Stimulated activated CD4-positive, alpha-beta T cell treated with anti-CD3 and anti-CD28 coated beads, Interleukin-15, amount 100 ng/mL, for 1 hour (primary cell): ENCODE data around the gene LINGO1.

ENCODE experiments used
- DNase-seq, 2 donors: peaks; one replicate each; pipeline ENCODE4 v3.0.0-alpha.2; 2020; ENCODE audit warnings: low read depth in 1 of 2, low spot score in 1 of 2

Gene LINGO1

GRCh38 chr15:77572186-77572585 is 60.5 kb downstream of the LINGO1 start:
- DNase-seq, result no peak

- DNase-seq, result no peak
These were observed 61.0 kb downstream of the LINGO1 start for GRCh38 chr15:77571741-77572140.

GRCh38 chr15:77571181-77571580 is 61.5 kb downstream of the LINGO1 start:
- no peak for DNase-seq

GRCh38 chr15:77569729-77570125 is 63.0 kb downstream of the LINGO1 start:
- DNase-seq, result no peak

DNA sequence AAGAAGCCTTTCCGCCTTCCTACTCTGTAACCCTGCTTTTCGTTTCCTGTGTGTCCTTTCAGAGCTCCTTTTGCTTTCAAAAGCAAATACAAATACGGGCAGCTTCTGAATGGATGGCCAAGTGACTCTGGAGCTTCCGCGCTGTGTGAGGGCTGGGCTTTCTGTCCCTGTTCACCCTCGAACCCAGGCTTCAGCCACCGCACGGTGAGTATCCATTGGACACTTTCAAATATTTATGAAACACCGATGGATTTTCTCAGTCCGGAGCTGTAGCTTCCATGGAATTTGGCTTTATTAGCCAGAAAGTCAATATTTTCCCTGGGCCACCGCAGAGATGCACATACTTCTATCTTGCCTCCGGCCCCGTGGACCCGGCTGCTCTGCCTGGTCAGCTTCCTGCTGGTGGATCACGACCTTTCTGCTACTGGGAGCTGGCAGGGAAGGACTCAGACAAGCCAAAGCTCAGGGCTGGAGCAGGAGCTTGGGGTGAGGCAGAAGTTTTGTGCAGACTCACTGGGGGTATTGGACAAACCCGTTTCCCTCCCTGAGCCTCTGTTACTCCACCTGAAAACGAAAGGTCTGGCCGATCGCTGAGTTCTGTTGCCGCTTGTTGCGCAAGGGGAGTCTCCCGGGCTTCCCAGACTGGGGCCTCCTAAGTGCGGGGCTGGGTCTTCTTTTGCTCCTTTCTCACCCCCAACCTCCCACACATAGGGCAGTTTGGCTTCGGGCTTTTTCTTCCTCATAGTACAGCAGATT is 63.6 kb downstream of the LINGO1 start:
- DNase-seq, result no peak

- DNase-seq, result no peak
These were observed 64.4 kb downstream of the LINGO1 start for GRCh38 chr15:77568014-77568972.

- DNase-seq, result no peak
These were observed 65.5 kb downstream of the LINGO1 start for GRCh38 chr15:77567202-77567601.

DNA sequence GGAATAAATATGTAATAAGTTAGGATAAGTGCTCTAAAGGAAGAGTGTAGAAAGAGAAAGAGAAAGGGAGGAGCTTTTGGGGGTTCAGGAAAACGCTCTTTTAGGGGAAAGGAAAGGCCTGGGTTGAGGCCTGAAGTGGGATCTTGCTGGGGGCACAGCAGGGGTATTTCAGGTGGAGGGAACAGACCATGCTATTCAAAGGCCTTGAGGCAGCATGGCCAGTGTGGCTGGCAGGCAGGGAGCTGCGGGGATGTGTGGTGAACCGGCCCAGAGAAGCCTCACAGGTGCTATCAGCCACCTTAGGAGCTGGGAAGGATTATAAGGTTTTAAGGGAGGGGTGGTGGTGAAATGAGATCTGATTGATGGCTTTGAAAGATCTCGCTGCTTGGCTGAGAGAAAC is 66.6 kb downstream of the LINGO1 start:
- DNase-seq, result no peak

DNA sequence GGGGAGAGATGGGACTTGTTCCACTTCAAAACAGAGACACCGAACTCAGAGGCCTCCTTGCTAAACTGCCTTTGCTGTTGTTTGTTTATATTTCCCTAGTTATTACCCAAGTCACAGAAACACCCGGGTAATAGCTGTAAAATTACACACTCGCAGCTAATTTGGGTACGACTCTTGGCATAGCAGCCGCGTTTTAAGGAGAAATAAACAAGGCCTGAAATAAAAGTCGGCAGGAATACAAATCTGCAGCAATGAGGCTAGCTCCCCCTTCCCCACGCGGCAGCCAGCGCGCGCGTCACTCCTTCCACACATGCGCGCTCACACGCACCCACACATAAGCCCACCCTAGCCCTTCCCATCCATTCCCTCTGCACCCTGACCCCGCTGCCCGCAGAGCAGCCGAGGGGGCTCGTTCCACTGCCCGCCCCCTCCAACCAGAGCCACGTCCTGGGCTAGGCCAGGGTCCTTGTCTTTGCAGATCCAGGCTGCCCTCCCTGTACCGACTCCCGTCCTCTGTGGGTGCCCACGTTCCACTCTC is 67.3 kb downstream of the LINGO1 start:
- DNase-seq, result no peak

DNA sequence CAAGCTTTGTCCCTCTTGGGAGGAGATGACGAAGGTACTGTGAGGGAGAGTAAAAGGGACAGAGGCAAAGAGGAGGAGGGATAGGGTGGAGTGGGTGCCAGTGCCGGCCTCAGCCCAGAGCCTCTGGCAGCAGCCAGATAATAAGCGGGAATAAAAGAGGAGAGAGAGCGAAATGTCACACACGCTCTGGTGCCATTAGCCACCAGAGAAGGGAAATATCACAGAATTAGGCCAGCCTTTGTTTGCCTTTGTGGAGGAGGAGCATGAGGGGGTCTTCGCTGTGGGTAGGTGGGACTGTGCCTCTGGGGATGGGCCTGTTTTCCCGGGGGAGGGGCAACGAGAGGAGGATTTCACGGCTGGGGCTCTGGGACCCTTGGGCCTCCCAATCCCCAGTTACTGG is 67.8 kb downstream of the LINGO1 start:
- DNase-seq, result no peak

- DNase-seq, result no peak
These were observed 68.4 kb downstream of the LINGO1 start for GRCh38 chr15:77564341-77564740.

DNA sequence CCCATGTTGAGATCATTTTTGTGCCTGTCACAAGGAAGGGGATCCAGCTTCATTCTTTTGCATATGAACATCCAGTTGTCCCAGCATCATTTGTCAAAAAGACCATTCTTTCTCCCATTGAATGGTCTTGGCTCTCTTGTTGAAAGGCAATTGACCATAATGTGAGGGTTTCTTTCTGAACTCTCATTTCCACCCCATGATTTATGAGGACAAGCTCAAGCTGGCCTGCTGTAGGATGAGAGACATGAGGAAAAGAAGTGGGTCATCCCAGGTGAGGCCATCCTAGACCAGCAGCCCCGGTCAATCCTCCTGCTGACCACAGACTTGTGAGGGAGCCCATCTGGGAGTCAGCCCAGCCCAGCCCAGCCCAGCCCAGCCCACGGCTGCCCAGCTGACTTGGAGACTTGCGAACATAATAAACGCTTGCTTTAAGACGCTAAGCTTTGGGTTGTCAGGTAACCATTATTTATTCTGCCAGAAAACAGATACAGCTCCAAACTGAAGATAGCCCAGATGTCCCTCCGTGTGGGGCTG is 69.0 kb downstream of the LINGO1 start:
- no peak for DNase-seq
